Heart right ventricle (tissue), 16 donors: ENCODE results near the gene BTBD7. TPM values are rescaled to one million over a fixed set of nuclear protein-coding genes. Genes with fewer than 3 reads are reported as not detected.

Experiments used
- ATAC-seq, 8 donors: fragments of 200-7000 bp; cut with Tn5 transposase; one replicate each; pipeline ENCODE4 v1.9.1; 2020; ENCODE audit warnings: mild to moderate bottlenecking in 8 of 8, moderate library complexity in 8 of 8, moderate number of reproducible peaks in 1 of 8
- DNase-seq, 2 donors: peaks; one replicate each; pipeline ENCODE4 v3.0.0-alpha.2; 2020
- H3K27ac ChIP-seq, 10 donors: fragments of 200-600 bp; sonication (generic) in 2 of 10; one replicate each; pipeline versions ENCODE4 v1.5.0 to v1.8.0; 2020 to 2022; ENCODE audit warnings: mild to moderate bottlenecking in 3 of 10
- H3K27me3 ChIP-seq, 7 donors: fragments of 200-600 bp; one replicate each; pipeline ENCODE4 v1.8.0; 2021 to 2022; ENCODE audit warnings: mild to moderate bottlenecking in 2 of 7
- H3K36me3 ChIP-seq, 9 donors: fragments of 200-600 bp; sonication (generic) in 1 of 9; one replicate each; pipeline versions ENCODE4 v1.5.0 to v1.8.0; 2020 to 2022; ENCODE audit warnings: mild to moderate bottlenecking in 2 of 9
- H3K4me1 ChIP-seq, 9 donors: fragments of 200-600 bp; sonication (generic) in 1 of 9; one replicate each; pipeline versions ENCODE4 v1.5.0 to v1.8.0; 2020 to 2022; ENCODE audit warnings: mild to moderate bottlenecking in 4 of 9
- H3K4me3 ChIP-seq, 10 donors: fragments of 200-600 bp; sonication (generic) in 2 of 10; one replicate each; pipeline versions ENCODE4 v1.5.0 to v1.8.0; 2020 to 2022; ENCODE audit warnings: mild to moderate bottlenecking in 7 of 10, moderate library complexity in 2 of 10
- H3K9me3 ChIP-seq, 11 donors: fragments of 200-600 bp in 10 of 11; sonication (generic) in 2 of 11; one replicate each; pipeline versions ENCODE4 v1.5.0 to v1.8.0; 2013 to 2022; ENCODE audit warnings: mild to moderate bottlenecking in 2 of 11, control low read depth in 1 of 11, moderate library complexity in 1 of 11
- CTCF ChIP-seq, 9 donors: fragments of 200-600 bp; sonication (generic) in 2 of 9; IDR thresholded peaks; one replicate each; pipeline versions ENCODE4 v1.5.0 to v1.8.0; 2021 to 2022; ENCODE audit warnings: antibody characterized with exemption in 9 of 9, mild to moderate bottlenecking in 5 of 9, moderate library complexity in 1 of 9
- whole genome bisulfite sequencing, 2 donors: extraction: QIAGEN DNeasy Blood & Tissue Kit; methylation state at CpG; one replicate each; pipeline ENCODE4 v1.1.7; 2013; ENCODE audit warnings: inconsistent platforms in 1 of 2; 5-methylcytosine and 5-hydroxymethylcytosine counted together
- intact Hi-C, 10 donors: fragments of 100-400 bp; cut with DNase I; formaldehyde crosslinking; loops; one replicate each; pipeline versions ENCODE4 v1.11.1 to v1.14.2; 2022
- polyA plus RNA-seq, 2 donors: library from polyadenylated mRNA; stranded (reverse); fragments of 200-250 nt; gene quantifications; one replicate each; pipeline ENCODE4 v1.2.3, GENCODE V29; 2013
- total RNA-seq, 10 donors: library from RNA; stranded (reverse); fragmentation: NEBNext Ultra II Directional in 3 of 10; extraction: Animal tissue kit (Norgen Biotek cat#: 25700) in 3 of 10; gene quantifications; one replicate each; pipeline versions ENCODE4 v1.2.1 to v1.2.4, GENCODE V29; 2021 to 2023
- donor health status: Arrhythmogenic right ventricular cardiomyopathy.
- donor health status: ischemic (EF 13 %, LVEDD 7.1; RV severe dilation, severe dysfunction).
- donor health status: healthy with polysubstance abuse.
- donor health status: DM: no; HTN: yes; CAD: no.
- donor health status: DM: no; HTN: no; CAD: no.
- donor health status: ischemic (EF 25% LVEDD 6.9; RV normal size, moderate dysfunction).
- donor health status: ischemic (EF 25% LVEDD 5.7; RV mildly dilated, moderate dysfunction).
- donor health status: healthy.
- donor health status: DM: yes; HTN: yes; CAD: no.
- donor health status: Ischemic cardiomyopathy.
- donor health status: ischemic (EF 35%, LVEDD 5.7; RV mildly dilated, moderate dysfunction).
- donor health status: nonischemic (EF 11% LVEDD 7.7; RV severe dilation, severe dysfunction).
- donor health status: DM: yes; HTN: yes; CAD: no.
- donor health status: PGD.
- donor health status: ischemic (EF 29% LVEDD 5.4; RV normal size, mild dysfunction).
- donor health status: nonischemic (EF 23%, LVEDD 6.1; RV moderate dilation, normal function).

BTBD7 gene
- total and polyA plus RNA-seq, 12 donors: 3.6 to 33.6 (median 22.1) TPM

- Histone ChIP-seq H3K4me1 (peaks cover 0 to 51% (median 24%) of the 10 kb centered on the region in 9 donors), H3K36me3 (no peaks in the 10 kb centered on the region), H3K9me3 (no peaks in the 10 kb centered on the region), H3K27me3 (no peaks in the 10 kb centered on the region), H3K27ac (no peak overlapping the region), H3K4me3 (no peak overlapping the region)
- ATAC-seq (no peak), DNase-seq (no peak)
- 90% methylated on average over 2 of the region's 2 CpGs for WGBS, 2 donors
- intact Hi-C loops: no loop called here
- no peak for TF ChIP-seq CTCF (IDR thresholded peaks at IDR 0.05)
Measured at GRCh38 chr14:93309427-93309966, 23.3 kb downstream of the BTBD7 start.

- H3K27me3 ChIP-seq: no peaks in the 10 kb centered on the region
- ATAC-seq: no peak
- no peak overlapping the region for H3K27ac ChIP-seq
- no peak for DNase-seq
- no peaks in the 10 kb centered on the region for H3K9me3 ChIP-seq
- no peak for TF ChIP-seq CTCF (IDR thresholded peaks at IDR 0.05)
- 91 to 92% methylated on average over 2 of the region's 2 CpGs for WGBS, 2 donors
- H3K4me3 ChIP-seq: no peak overlapping the region
- peaks cover 0 to 58% (median 29%) of the 10 kb centered on the region in 9 donors for H3K4me1 ChIP-seq
- intact Hi-C loops: no loop called here
- no peaks in the 10 kb centered on the region for H3K36me3 ChIP-seq
Measured at GRCh38 chr14:93308686-93309345, 24.0 kb downstream of the BTBD7 start.

- H3K4me1 ChIP-seq: peaks cover 3 to 60% (median 34%) of the 10 kb centered on the region in 9 donors
- no peaks in the 10 kb centered on the region for H3K27me3 ChIP-seq
- no peaks in the 10 kb centered on the region for H3K9me3 ChIP-seq
- ATAC-seq (no peak), DNase-seq (no peak)
- H3K4me3 ChIP-seq: no peak overlapping the region
- TF ChIP-seq CTCF (IDR thresholded peaks at IDR 0.05): no peak
- intact Hi-C loops: no loop called here
- H3K27ac ChIP-seq: no peak overlapping the region
- H3K36me3 ChIP-seq: no peaks in the 10 kb centered on the region
Measured at GRCh38 chr14:93306812-93307211, 26.0 kb downstream of the BTBD7 start.

GRCh38 chr14:93305725-93306418, 27.0 kb downstream of the BTBD7 start:
- H3K4me1 ChIP-seq: peaks cover 3 to 62% (median 38%) of the 10 kb centered on the region in 9 donors
- no peak for ATAC-seq
- no peak overlapping the region for H3K4me3 ChIP-seq
- H3K27me3 ChIP-seq: no peaks in the 10 kb centered on the region
- H3K9me3 ChIP-seq: no peaks in the 10 kb centered on the region
- no peak for TF ChIP-seq CTCF (IDR thresholded peaks at IDR 0.05)
- no peak overlapping the region for H3K27ac ChIP-seq
- intact Hi-C loops: no loop called here
- 86 to 87% methylated on average over 6 of the region's 6 CpGs for WGBS, 2 donors
- no peak for DNase-seq
- no peaks in the 10 kb centered on the region for H3K36me3 ChIP-seq
